ENCODE results near the gene GZF1. TPM values are rescaled to one million over a fixed set of nuclear protein-coding genes. Genes with fewer than 3 reads are reported as not detected.
A peak's percentile ranks its signal among the peaks of the same experiment; 100 is the strongest.

Gene GZF1
- polyA plus RNA-seq, 1 of the 3 experiments (the other 2 are of a cell fraction): 20.6 TPM

DNA sequence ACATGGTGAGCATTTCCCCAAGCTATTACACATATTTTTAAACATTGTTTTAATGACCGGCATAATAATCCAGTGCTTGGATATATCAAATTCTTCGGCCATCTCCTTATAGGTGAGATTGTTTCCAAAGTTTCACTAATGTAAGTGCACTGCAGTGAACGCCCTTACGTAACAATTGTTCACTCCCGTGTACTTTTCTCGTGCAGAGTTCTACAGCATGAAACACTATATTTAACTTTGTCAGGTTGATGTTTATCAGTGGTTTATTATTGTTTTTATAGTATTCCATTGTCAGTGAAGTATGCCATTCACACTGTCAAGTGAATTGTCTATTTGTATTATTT, 3.4 kb upstream of the GZF1 start:
- CTCF ChIA-PET: interaction anchor here (1.0 to 1.8 kb wide), 3 partner anchors 9 to 89 kb away, joined by 3 to 8 read pairs (median 5); partner anchors contain the start of gene NXT1
- Histone ChIP-seq H3K4me1 (ENCODE audit: control insufficient read depth in 1 of 2, insufficient read depth in 2 of 2, low read depth in 1 of 2, low read length in 1 of 2) (peaks cover 6 to 24% of the 10 kb centered on the region in 2 experiments; a peak in 3 of 4 replicates), H3K9me3 (no peaks in the 10 kb centered on the region), H3K27ac (ENCODE audit: low read depth in 2 of 2, low read length in 1 of 2) (peak overlapping the region; percentile 50 to 82; a peak in 3 of 4 replicates), H3K27me3 (ENCODE audit: insufficient read depth) (no peaks in the 10 kb centered on the region), H3K9me2 (no peaks in the 10 kb centered on the region), H2AFZ (ENCODE audit: low read depth) (peak overlapping the region; percentile 71; the same call in 1 of the 2 replicates), H3K36me3 (replicated peaks in 1 of 2; ENCODE audit: control insufficient read depth in 1 of 2, insufficient read depth in 2 of 2, low read length in 1 of 2) (peaks cover 16 to 28% of the 10 kb centered on the region in 2 experiments), H4K20me1 (ENCODE audit: insufficient read depth) (peaks cover 10% of the 10 kb centered on the region), H3K79me2 (ENCODE audit: insufficient read depth) (peaks cover 37% of the 10 kb centered on the region), H3K4me3 (ENCODE audit: low read depth in 2 of 2, low read length in 1 of 2) (peak overlapping the region; percentile 70 to 77), H3F3A (replicated peaks; ENCODE audit: insufficient read depth) (peaks cover 17% of the 10 kb centered on the region), H3K4me2 (peak overlapping the region; percentile 69), H3K9ac (peak overlapping the region; percentile 13; the same call in 1 of the 2 replicates)
- TF ChIP-seq EZH2phosphoT487 (IDR thresholded peaks at IDR 0.05; ENCODE audit: borderline replicate concordance, low read depth) (no peak), FOXM1 (IDR thresholded peaks at IDR 0.05; ENCODE audit: low read depth) (no peak), EP300 (IDR thresholded peaks at IDR 0.05; ENCODE audit: borderline replicate concordance in 1 of 2, low read depth in 1 of 2, low read length in 1 of 2) (no peak), NFIC (IDR thresholded peaks at IDR 0.05; ENCODE audit: borderline replicate concordance) (no peak), YY1 (IDR thresholded peaks at IDR 0.05; ENCODE audit: low read depth) (no peak), SIN3A (IDR thresholded peaks at IDR 0.05; ENCODE audit: borderline replicate concordance, low read depth, low read length) (no peak), RFX5 (IDR thresholded peaks at IDR 0.05; ENCODE audit: low read length) (no peak), TAF1 (IDR thresholded peaks at IDR 0.05; ENCODE audit: borderline replicate concordance, low read depth, low read length) (no peak), MXI1 (IDR thresholded peaks at IDR 0.05; ENCODE audit: low read depth, low read length) (no peak), FOSL2 (IDR thresholded peaks at IDR 0.05; ENCODE audit: borderline replicate concordance, low read depth) (no peak), FOXJ3 (CRISPR knock-in tag; IDR thresholded peaks at IDR 0.05) (no peak)
- TF ChIP-seq, protein P1, sequence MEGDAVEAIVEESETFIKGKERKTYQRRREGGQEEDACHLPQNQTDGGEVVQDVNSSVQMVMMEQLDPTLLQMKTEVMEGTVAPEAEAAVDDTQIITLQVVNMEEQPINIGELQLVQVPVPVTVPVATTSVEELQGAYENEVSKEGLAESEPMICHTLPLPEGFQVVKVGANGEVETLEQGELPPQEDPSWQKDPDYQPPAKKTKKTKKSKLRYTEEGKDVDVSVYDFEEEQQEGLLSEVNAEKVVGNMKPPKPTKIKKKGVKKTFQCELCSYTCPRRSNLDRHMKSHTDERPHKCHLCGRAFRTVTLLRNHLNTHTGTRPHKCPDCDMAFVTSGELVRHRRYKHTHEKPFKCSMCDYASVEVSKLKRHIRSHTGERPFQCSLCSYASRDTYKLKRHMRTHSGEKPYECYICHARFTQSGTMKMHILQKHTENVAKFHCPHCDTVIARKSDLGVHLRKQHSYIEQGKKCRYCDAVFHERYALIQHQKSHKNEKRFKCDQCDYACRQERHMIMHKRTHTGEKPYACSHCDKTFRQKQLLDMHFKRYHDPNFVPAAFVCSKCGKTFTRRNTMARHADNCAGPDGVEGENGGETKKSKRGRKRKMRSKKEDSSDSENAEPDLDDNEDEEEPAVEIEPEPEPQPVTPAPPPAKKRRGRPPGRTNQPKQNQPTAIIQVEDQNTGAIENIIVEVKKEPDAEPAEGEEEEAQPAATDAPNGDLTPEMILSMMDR (IDR thresholded peaks at IDR 0.05): no peak
- WGBS (ENCODE audit: low lambda C conversion rate): 16% methylated on average over 6 of the region's 6 CpGs
- DNase-seq: no peak
- POLR2A ChIA-PET: interaction anchor here (0.8 to 1.1 kb wide), 2 partner anchors 8 to 9 kb away, joined by 5 read pairs; partner anchors contain the start of gene NXT1

DNA sequence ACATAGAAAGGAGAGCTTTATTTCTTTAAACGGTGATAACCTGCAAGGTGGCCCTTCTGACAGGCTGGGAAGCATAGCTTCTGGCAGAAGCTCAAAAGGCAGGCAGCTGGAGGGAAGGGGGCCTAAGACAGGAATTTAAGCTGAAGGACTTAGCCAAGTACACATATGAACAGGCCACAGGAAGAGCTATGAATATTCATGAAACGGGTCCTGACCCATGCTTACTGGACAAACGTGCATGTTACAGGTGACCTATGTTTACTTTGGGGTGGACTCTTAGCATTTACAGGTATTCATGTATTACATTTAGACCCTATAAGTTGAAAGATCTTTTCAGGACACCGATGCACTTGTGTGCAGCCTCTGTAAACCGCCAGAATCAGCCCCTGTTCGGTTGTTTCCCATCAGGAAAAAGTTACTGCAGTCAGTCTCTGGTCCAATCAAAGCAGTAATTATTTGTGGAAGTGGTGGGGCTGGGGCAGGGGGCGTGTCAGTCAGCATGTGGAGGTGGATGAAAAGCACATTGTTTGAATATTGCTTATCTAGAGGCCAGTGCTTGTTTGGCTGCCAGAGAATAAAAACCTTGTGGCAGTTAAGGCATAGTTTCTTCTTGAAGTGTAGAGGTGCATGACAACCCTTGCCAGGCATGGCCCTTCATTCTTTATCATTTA, 2.9 kb upstream of the GZF1 start:
- H3K27me3 ChIP-seq (ENCODE audit: insufficient read depth): no peaks in the 10 kb centered on the region
- POLR2A ChIA-PET: interaction anchor here (0.8 kb wide), 1 partner anchor 9 kb away, joined by 5 read pairs; the partner anchor contains the start of gene NXT1
- peaks cover 6 to 25% of the 10 kb centered on the region in 2 experiments; a peak in 3 of 4 replicates for H3K4me1 ChIP-seq (ENCODE audit: control insufficient read depth in 1 of 2, insufficient read depth in 2 of 2, low read depth in 1 of 2, low read length in 1 of 2)
- H3K36me3 ChIP-seq (replicated peaks in 1 of 2; ENCODE audit: control insufficient read depth in 1 of 2, insufficient read depth in 2 of 2, low read length in 1 of 2): peaks cover 15 to 24% of the 10 kb centered on the region in 2 experiments
- peaks cover 17% of the 10 kb centered on the region for H3F3A ChIP-seq (replicated peaks; ENCODE audit: insufficient read depth)
- H4K20me1 ChIP-seq (ENCODE audit: insufficient read depth): peaks cover 15% of the 10 kb centered on the region
- H2AFZ ChIP-seq (ENCODE audit: low read depth): peak overlapping the region; percentile 71; the same call in 1 of the 2 replicates
- peak overlapping the region; percentile 69 for H3K4me2 ChIP-seq
- no peaks in the 10 kb centered on the region for H3K9me3 ChIP-seq
- no peaks in the 10 kb centered on the region for H3K9me2 ChIP-seq
- peak overlapping the region in 1 of 2 experiments; percentile 82; a peak in 2 of 4 replicates for H3K27ac ChIP-seq (ENCODE audit: low read depth in 2 of 2, low read length in 1 of 2)
- CTCF ChIA-PET: interaction anchor here (1.8 kb wide), 2 partner anchors 9 to 19 kb away, joined by 5 to 8 read pairs; partner anchors contain the start of gene NXT1
- no peak overlapping the region; the same call in 1 of the 2 replicates for H3K9ac ChIP-seq
- 67% methylated on average over 7 of the region's 7 CpGs for WGBS (ENCODE audit: low lambda C conversion rate)
- TF ChIP-seq RXRA (IDR thresholded peaks at IDR 0.05; ENCODE audit: borderline replicate concordance, low read depth) (no peak), JUND (IDR thresholded peaks at IDR 0.05) (no peak), NRF1 (IDR thresholded peaks at IDR 0.05; ENCODE audit: low read depth, low read length) (no peak), RAD21 (IDR thresholded peaks at IDR 0.05; ENCODE audit: low read length) (no peak)
- TF ChIP-seq, protein P1 (IDR thresholded peaks at IDR 0.05): no peak
- H3K4me3 ChIP-seq (ENCODE audit: low read depth in 2 of 2, low read length in 1 of 2): 0 out of 4 replicates have a peak overlapping the region, but pooled peaks of 1 of the 2 experiments have one; percentile 70
- peaks cover 37% of the 10 kb centered on the region for H3K79me2 ChIP-seq (ENCODE audit: insufficient read depth)
- no peak for DNase-seq

All from SK-N-SH (cell line).